Liver (tissue), 9 donors: ENCODE measurements around the gene TAPBPL. TPM values are rescaled to one million over a fixed set of nuclear protein-coding genes. Genes with fewer than 3 reads are reported as not detected.

Experiments used
- DNase-seq: peaks from one replicate; pipeline ENCODE4 v3.0.0-alpha.2; 2017; ENCODE audit warnings: low spot score
- H3K27ac ChIP-seq, 2 donors: one replicate each; pipeline ENCODE4 v1.7.0; 2013; ENCODE audit warnings: inconsistent platforms in 2 of 2, low read length in 2 of 2, control low read depth in 1 of 2, low read depth in 1 of 2, mild to moderate bottlenecking in 1 of 2
- H3K27me3 ChIP-seq, 4 donors: one replicate each; pipeline versions ENCODE4 v1.6.1 to v1.7.0; 2013; ENCODE audit warnings: low read length in 3 of 4, inconsistent platforms in 1 of 4, mild to moderate bottlenecking in 1 of 4, moderate library complexity in 1 of 4; ENCODE audit not compliant: control insufficient read depth in 4 of 4, insufficient read depth in 4 of 4
- H3K36me3 ChIP-seq, 4 donors: one replicate each; pipeline versions ENCODE4 v1.6.1 to v1.7.0; 2013; ENCODE audit warnings: low read length in 3 of 4, mild to moderate bottlenecking in 3 of 4, low read depth in 1 of 4, moderate library complexity in 1 of 4; ENCODE audit not compliant: control insufficient read depth in 4 of 4, insufficient read depth in 3 of 4
- H3K4me1 ChIP-seq, 4 donors: one replicate each; pipeline versions ENCODE4 v1.6.1 to v1.7.0; 2013; ENCODE audit warnings: low read length in 3 of 4, mild to moderate bottlenecking in 3 of 4, moderate library complexity in 1 of 4; ENCODE audit not compliant: control insufficient read depth in 4 of 4, insufficient read depth in 4 of 4
- H3K4me3 ChIP-seq, 3 donors: one replicate each; pipeline versions ENCODE4 v1.6.1 to v1.7.0; 2013; ENCODE audit warnings: low read length in 3 of 3, control low read depth in 1 of 3, low read depth in 1 of 3, mild to moderate bottlenecking in 1 of 3
- H3K9ac ChIP-seq, 2 donors: one replicate each; pipeline ENCODE4 v1.7.0; 2013; ENCODE audit warnings: low read length in 2 of 2, mild to moderate bottlenecking in 2 of 2, moderate library complexity in 2 of 2, control low read depth in 1 of 2, low read depth in 1 of 2
- H3K9me3 ChIP-seq, 4 donors: one replicate each; pipeline versions ENCODE4 v1.6.1 to v1.7.0; 2013; ENCODE audit warnings: low read length in 3 of 4; ENCODE audit not compliant: control insufficient read depth in 4 of 4
- ATF3 ChIP-seq: IDR thresholded peaks from 2 replicates; pipeline ENCODE4 v1.6.1; 2016; ENCODE audit warnings: antibody characterized with exemption
- CTCF ChIP-seq: fragments of 150-350 bp; IDR thresholded peaks from 2 replicates; pipeline ENCODE4 v1.5.1; 2017; ENCODE audit warnings: improper control_type of control experiment, low read depth, low read length; ENCODE audit not compliant: missing input control
- EGR1 ChIP-seq, 2 donors: IDR thresholded peaks; 2 replicates each; pipeline ENCODE4 v1.6.1; 2016 to 2018; ENCODE audit warnings: antibody characterized with exemption in 2 of 2, low read depth in 2 of 2
- FOXA1 ChIP-seq: IDR thresholded peaks from 2 replicates; pipeline ENCODE4 v1.6.1; 2016; ENCODE audit warnings: antibody characterized with exemption
- FOXA2 ChIP-seq: IDR thresholded peaks from 2 replicates; pipeline ENCODE4 v1.6.1; 2016; ENCODE audit warnings: antibody characterized with exemption
- GABPA ChIP-seq, 2 donors: IDR thresholded peaks in 1 of 2; conservative IDR thresholded peaks in 1 of 2; 2 replicates each; pipeline ENCODE4 v1.6.1; 2016; ENCODE audit warnings: antibody characterized with exemption in 2 of 2, mild to moderate bottlenecking in 1 of 2, moderate library complexity in 1 of 2
- HNF4A ChIP-seq, 2 donors: conservative IDR thresholded peaks; 2 replicates each; pipeline ENCODE4 v1.6.1; 2016; ENCODE audit warnings: antibody characterized with exemption in 2 of 2, mild to moderate bottlenecking in 2 of 2
- HNF4G ChIP-seq: IDR thresholded peaks from 2 replicates; pipeline ENCODE4 v1.6.1; 2016; ENCODE audit warnings: antibody characterized with exemption
- JUND ChIP-seq, 2 donors: IDR thresholded peaks; 2 replicates each; pipeline ENCODE4 v1.6.1; 2016; ENCODE audit warnings: antibody characterized with exemption in 2 of 2
- MAX ChIP-seq: IDR thresholded peaks from 2 replicates; pipeline ENCODE4 v1.6.1; 2016; ENCODE audit warnings: antibody characterized with exemption
- NR2F2 ChIP-seq: IDR thresholded peaks from 2 replicates; pipeline ENCODE4 v1.6.1; 2016; ENCODE audit warnings: antibody characterized with exemption
- RAD21 ChIP-seq, 2 donors: IDR thresholded peaks; 2 replicates each; pipeline ENCODE4 v1.6.1; 2016; ENCODE audit warnings: antibody characterized with exemption in 2 of 2, mild to moderate bottlenecking in 2 of 2
- REST ChIP-seq: IDR thresholded peaks from 2 replicates; pipeline ENCODE4 v1.6.1; 2016; ENCODE audit warnings: antibody characterized with exemption, mild to moderate bottlenecking
- RXRA ChIP-seq, 2 donors: IDR thresholded peaks; 2 replicates each; pipeline ENCODE4 v1.6.1; 2017 to 2018; ENCODE audit warnings: antibody characterized with exemption in 2 of 2, mild to moderate bottlenecking in 1 of 2
- SP1 ChIP-seq: IDR thresholded peaks from 2 replicates; pipeline ENCODE4 v1.6.1; 2018; ENCODE audit warnings: antibody characterized with exemption, mild to moderate bottlenecking
- TAF1 ChIP-seq: conservative IDR thresholded peaks from 2 replicates; pipeline ENCODE4 v1.6.1; 2016; ENCODE audit warnings: antibody characterized with exemption, mild to moderate bottlenecking
- YY1 ChIP-seq: IDR thresholded peaks from 2 replicates; pipeline ENCODE4 v1.6.1; 2016; ENCODE audit warnings: antibody characterized with exemption, mild to moderate bottlenecking
- ZBTB33 ChIP-seq: IDR thresholded peaks from 2 replicates; pipeline ENCODE4 v1.6.1; 2016; ENCODE audit warnings: antibody characterized with exemption
- WGBS: extraction: QIAGEN DNeasy Blood & Tissue Kit; methylation state at CpG from one replicate; pipeline ENCODE4 v1.1.7; 2013; 5-methylcytosine and 5-hydroxymethylcytosine counted together
- polyA plus RNA-seq, 2 donors: library from polyadenylated mRNA; stranded (reverse) in 1 of 2; unstranded in 1 of 2; fragments of 200-250 nt in 1 of 2; fragments of >200 nt in 1 of 2; fragmentation: Nextera tagmentation in 1 of 2; extraction: Ambion mirVana in 1 of 2; gene quantifications; one replicate each; pipeline versions ENCODE4 v1.2.1 to v1.2.3, GENCODE V29; 2013 to 2015
- total RNA-seq, 2 donors: library from RNA; depleted of rRNA; stranded (reverse); fragments of >200 nt; gene quantifications; one replicate each; pipeline ENCODE4 v1.2.3, GENCODE V29; 2014
- donor health status: healthy.
- donor health status: healthy.
- donor health status: healthy.
- donor health status: healthy.
- donor health status: healthy.

TAPBPL gene
- total and polyA plus RNA-seq, 4 donors = 9.5 to 32.9 (median 19.0) TPM

- H3K4me1 ChIP-seq = peaks cover 2 to 32% (median 20%) of the 10 kb centered on the region in 4 donors
- no peaks in the 10 kb centered on the region for H3K27me3 ChIP-seq
- peak within 1 kb of the TSS; percentile 81 to 97 for H3K9ac ChIP-seq
- H3K9me3 ChIP-seq = no peaks in the 10 kb centered on the region
- peak within 1 kb of the TSS; percentile 90 to 100 for H3K27ac ChIP-seq
- no peak for TF ChIP-seq ATF3
- peak; percentile 5 to 11 for TF ChIP-seq RAD21 (IDR thresholded peaks at IDR 0.05)
- peak; percentile 96 to 99 for TF ChIP-seq GABPA (IDR thresholded peaks at IDR 0.05 in 1 of 2, conservative IDR thresholded peaks at IDR 0.05 in 1 of 2)
- peak in 1 of 2 donors; percentile 17 for TF ChIP-seq HNF4A (conservative IDR thresholded peaks at IDR 0.05)
- no peak for TF ChIP-seq HNF4G
- no peak for TF ChIP-seq JUND (IDR thresholded peaks at IDR 0.05)
- peak; percentile 33 for TF ChIP-seq ZBTB33
- TF ChIP-seq EGR1 (IDR thresholded peaks at IDR 0.05; ENCODE audit: low read depth in 2 of 2) = peak; percentile 30 to 50
- no peak for TF ChIP-seq NR2F2
- peak; percentile 87 for TF ChIP-seq MAX
- peak; percentile 42 for TF ChIP-seq SP1
- TF ChIP-seq RXRA (IDR thresholded peaks at IDR 0.05) = no peak
- TF ChIP-seq YY1 = peak; percentile 98
- peaks cover 0 to 16% (median 3%) of the 10 kb centered on the region in 4 donors for H3K36me3 ChIP-seq
- DNase-seq = peak; percentile 97
- peak within 1 kb of the TSS; percentile 77 to 89 (median 85) for H3K4me3 ChIP-seq
- WGBS = under 1% methylated on average over 39 of the region's 39 CpGs
Measured at GRCh38 chr12:6492838-6493496, 41.1 kb downstream of the TAPBPL start, which contains the start of gene MRPL51. MRPL51 (minus strand) TSS chr12:6493262; CDS start chr12:6493136, 126 bp downstream.

GRCh38 chr12:6493497-6494257, 41.8 kb downstream of the TAPBPL start, which contains the start of gene NCAPD2:
NCAPD2 (plus strand) TSS chr12:6494102; CDS start chr12:6495099, 997 bp downstream.
- H3K27ac ChIP-seq = peak within 1 kb of the TSS; percentile 90 to 100
- under 1% methylated on average over 49 of the region's 49 CpGs for WGBS
- peak; percentile 93 for DNase-seq
- peak within 1 kb of the TSS; percentile 77 to 89 (median 85) for H3K4me3 ChIP-seq
- peaks cover 2 to 32% (median 20%) of the 10 kb centered on the region in 4 donors for H3K4me1 ChIP-seq
- H3K36me3 ChIP-seq = peaks cover 0 to 19% (median 4%) of the 10 kb centered on the region in 4 donors
- H3K9ac ChIP-seq = peak within 1 kb of the TSS; percentile 81 to 97
- no peaks in the 10 kb centered on the region for H3K9me3 ChIP-seq
- no peaks in the 10 kb centered on the region for H3K27me3 ChIP-seq
- TF ChIP-seq TAF1 = no peak
- TF ChIP-seq YY1 = no peak
- TF ChIP-seq RAD21 (IDR thresholded peaks at IDR 0.05) = peak in 1 of 2 donors; percentile 35
- peak; percentile 33 for TF ChIP-seq CTCF
- no peak for TF ChIP-seq SP1
- no peak for TF ChIP-seq ATF3
- TF ChIP-seq REST = no peak
- no peak for TF ChIP-seq NR2F2
- no peak for TF ChIP-seq HNF4A (conservative IDR thresholded peaks at IDR 0.05)
- no peak for TF ChIP-seq ZBTB33
- TF ChIP-seq FOXA1 = no peak
- peak; percentile 30 to 66 for TF ChIP-seq GABPA (IDR thresholded peaks at IDR 0.05 in 1 of 2, conservative IDR thresholded peaks at IDR 0.05 in 1 of 2)
- TF ChIP-seq FOXA2 = no peak
- no peak for TF ChIP-seq RXRA (IDR thresholded peaks at IDR 0.05)
